LNCaP clone FGC (cell line): ENCODE results near the gene THAP7.

Source experiments
- DNase-seq: peaks from one replicate; pipeline ENCODE4 v3.0.0-alpha.2; 2011; ENCODE audit warnings: low read depth
- H3K4me3 ChIP-seq: 2 replicates; pipeline ENCODE4 v1.5.1; 2011; ENCODE audit warnings: mild to moderate bottlenecking, low read depth, low read length, control low read depth
- TF ChIP-seq, protein P1 (sequence below): IDR thresholded peaks from 2 replicates; pipeline ENCODE4 v1.5.1; 2012; ENCODE audit warnings: mild to moderate bottlenecking; ENCODE audit not compliant: control insufficient read depth, insufficient read depth; ENCODE audit errors: extremely low read depth

Gene THAP7

GRCh38 chr22:20998411-20999336 is 3.2 kb downstream of the THAP7 start:
- TF ChIP-seq, protein P1, sequence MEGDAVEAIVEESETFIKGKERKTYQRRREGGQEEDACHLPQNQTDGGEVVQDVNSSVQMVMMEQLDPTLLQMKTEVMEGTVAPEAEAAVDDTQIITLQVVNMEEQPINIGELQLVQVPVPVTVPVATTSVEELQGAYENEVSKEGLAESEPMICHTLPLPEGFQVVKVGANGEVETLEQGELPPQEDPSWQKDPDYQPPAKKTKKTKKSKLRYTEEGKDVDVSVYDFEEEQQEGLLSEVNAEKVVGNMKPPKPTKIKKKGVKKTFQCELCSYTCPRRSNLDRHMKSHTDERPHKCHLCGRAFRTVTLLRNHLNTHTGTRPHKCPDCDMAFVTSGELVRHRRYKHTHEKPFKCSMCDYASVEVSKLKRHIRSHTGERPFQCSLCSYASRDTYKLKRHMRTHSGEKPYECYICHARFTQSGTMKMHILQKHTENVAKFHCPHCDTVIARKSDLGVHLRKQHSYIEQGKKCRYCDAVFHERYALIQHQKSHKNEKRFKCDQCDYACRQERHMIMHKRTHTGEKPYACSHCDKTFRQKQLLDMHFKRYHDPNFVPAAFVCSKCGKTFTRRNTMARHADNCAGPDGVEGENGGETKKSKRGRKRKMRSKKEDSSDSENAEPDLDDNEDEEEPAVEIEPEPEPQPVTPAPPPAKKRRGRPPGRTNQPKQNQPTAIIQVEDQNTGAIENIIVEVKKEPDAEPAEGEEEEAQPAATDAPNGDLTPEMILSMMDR = no peak
- no peak for DNase-seq
- H3K4me3 ChIP-seq = no peak overlapping the region

- no peak overlapping the region for H3K4me3 ChIP-seq
- DNase-seq = no peak
- TF ChIP-seq, protein P1 = no peak
Observed at GRCh38 chr22:20997536-20998257, 4.2 kb downstream of the THAP7 start.

DNA sequence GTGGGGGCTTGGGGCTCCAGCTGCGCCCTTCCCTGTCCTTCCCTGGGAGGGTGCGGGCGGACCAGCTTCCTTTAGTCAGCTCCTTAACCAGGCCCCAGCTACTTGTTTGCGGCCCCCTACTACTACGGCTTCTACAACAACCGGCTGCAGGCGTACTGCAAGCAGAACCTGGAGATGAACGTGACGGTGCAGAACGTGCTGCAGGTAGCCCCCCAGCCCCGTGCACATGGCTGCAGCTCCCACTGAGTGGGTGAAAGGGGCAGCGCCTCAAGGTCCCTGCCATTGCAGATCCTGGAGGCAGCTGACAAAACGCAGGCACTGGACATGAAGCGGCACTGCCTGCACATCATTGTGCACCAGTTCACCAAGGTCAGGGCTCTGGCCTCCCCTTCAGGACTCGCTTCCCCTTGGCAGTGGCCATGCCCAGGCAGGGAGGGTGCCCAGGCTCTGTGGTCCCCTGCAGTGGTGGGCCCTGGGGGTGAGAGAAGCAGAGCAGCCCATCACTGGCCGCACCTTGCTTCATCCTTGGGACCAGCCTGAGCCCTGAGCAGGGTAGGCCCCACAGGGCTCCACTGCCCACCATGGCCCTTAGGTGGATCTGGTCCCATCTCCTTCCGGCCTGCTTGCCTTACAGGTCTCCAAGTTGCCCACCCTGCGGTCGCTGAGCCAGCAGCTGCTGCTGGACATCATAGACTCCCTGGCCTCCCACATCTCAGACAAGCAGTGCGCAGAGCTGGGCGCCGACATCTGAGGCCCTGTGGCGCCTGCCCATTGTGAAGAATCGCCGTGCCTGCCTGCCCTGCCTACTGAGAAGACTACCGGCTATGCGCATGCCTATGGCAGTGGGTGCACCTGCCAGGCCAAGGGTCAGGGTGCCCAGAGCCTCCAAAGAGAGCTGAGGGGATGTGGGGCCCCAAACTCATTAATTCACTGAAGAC is 5.1 kb downstream of the THAP7 start:
- TF ChIP-seq, protein P1 = no peak
- H3K4me3 ChIP-seq = no peak overlapping the region
- no peak for DNase-seq

- TF ChIP-seq, protein P1 = no peak
- no peak overlapping the region for H3K4me3 ChIP-seq
- no peak for DNase-seq
Observed at GRCh38 chr22:20996031-20996410, 5.9 kb downstream of the THAP7 start.

- TF ChIP-seq, protein P1 = no peak
- no peak for DNase-seq
- H3K4me3 ChIP-seq = no peak overlapping the region
Observed at GRCh38 chr22:20995329-20996030, 6.4 kb downstream of the THAP7 start.

GRCh38 chr22:20994902-20995241 is 7.0 kb downstream of the THAP7 start:
- DNase-seq = no peak
- TF ChIP-seq, protein P1 = no peak
- H3K4me3 ChIP-seq = no peak overlapping the region
